GM23248 (cell line): Measurements from ENCODE around the gene HTT.

Experiments used
- EZH2 ChIP-seq: fragments of 200-600 bp; sonication (generic); IDR thresholded peaks from 2 replicates; pipeline ENCODE4 v1.6.1; 2018; ENCODE audit warnings: antibody characterized with exemption, mild to moderate bottlenecking; ENCODE audit not compliant: insufficient read depth, poor library complexity, severe bottlenecking
- EZH2phosphoT487 ChIP-seq: fragments of 200-600 bp; sonication (generic); IDR thresholded peaks from 2 replicates; pipeline ENCODE4 v1.6.1; 2018; ENCODE audit warnings: antibody characterized with exemption, moderate library complexity, mild to moderate bottlenecking, low read depth; ENCODE audit not compliant: insufficient read depth

GRCh38 chr4:3250956-3251690 is 176.6 kb downstream of the HTT start:
- TF ChIP-seq EZH2 (no peak), EZH2phosphoT487 (no peak)
